ENCODE measurements around the gene NUP62. TPM values are rescaled to one million over a fixed set of nuclear protein-coding genes. Genes with fewer than 3 reads are reported as not detected.

NUP62 gene
- total and polyA plus RNA-seq, 2 of the 8 experiments (the other 6 are each of a cell fraction or from before 2014, with no cell fraction given) = 50.0 to 107 TPM

DNA sequence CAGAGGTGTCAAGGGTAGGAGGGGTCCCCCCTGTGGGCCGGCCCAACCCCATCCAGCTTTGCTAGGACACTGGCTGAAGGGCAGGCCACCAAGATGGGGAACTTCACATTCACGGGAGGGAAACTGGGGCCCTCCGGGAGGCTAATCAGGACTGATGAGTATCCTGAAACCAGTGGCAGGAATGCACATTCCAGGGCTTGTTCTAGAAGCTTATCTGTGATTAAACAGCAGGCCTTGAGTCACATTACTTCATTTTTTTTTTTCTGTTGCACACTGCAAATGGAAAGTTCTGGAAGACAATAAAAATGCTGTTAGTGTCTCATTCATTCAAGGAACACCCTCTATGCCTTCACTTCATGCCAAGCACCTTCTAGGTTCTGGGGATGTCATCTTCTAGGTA lies 47.2 kb upstream of the NUP62 start (continued):
- TF ChIP-seq, protein P1, sequence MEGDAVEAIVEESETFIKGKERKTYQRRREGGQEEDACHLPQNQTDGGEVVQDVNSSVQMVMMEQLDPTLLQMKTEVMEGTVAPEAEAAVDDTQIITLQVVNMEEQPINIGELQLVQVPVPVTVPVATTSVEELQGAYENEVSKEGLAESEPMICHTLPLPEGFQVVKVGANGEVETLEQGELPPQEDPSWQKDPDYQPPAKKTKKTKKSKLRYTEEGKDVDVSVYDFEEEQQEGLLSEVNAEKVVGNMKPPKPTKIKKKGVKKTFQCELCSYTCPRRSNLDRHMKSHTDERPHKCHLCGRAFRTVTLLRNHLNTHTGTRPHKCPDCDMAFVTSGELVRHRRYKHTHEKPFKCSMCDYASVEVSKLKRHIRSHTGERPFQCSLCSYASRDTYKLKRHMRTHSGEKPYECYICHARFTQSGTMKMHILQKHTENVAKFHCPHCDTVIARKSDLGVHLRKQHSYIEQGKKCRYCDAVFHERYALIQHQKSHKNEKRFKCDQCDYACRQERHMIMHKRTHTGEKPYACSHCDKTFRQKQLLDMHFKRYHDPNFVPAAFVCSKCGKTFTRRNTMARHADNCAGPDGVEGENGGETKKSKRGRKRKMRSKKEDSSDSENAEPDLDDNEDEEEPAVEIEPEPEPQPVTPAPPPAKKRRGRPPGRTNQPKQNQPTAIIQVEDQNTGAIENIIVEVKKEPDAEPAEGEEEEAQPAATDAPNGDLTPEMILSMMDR (IDR thresholded peaks at IDR 0.05; ENCODE audit: control extremely low read depth in 1 of 3, insufficient read depth in 1 of 3, low read depth in 1 of 3, low read length in 3 of 3) = no peak
- TF ChIP-seq CHD1 (IDR thresholded peaks at IDR 0.05; ENCODE audit: low read depth, low read length) = no peak
- TF ChIP-seq CBX8 (IDR thresholded peaks at IDR 0.05; ENCODE audit: borderline replicate concordance, low read depth, low read length) = no peak
- no peak for TF ChIP-seq HDAC6 (IDR thresholded peaks at IDR 0.05; ENCODE audit: low read depth, low read length)
- no peak for TF ChIP-seq RBBP5 (IDR thresholded peaks at IDR 0.05; ENCODE audit: borderline replicate concordance, low read depth, low read length)
- TF ChIP-seq JUN (IDR thresholded peaks at IDR 0.05; ENCODE audit: low read depth, low read length) = no peak

All from H1 (cell line).